Measurements from ENCODE around the gene DDX41.
"Not testable (repeated sequence)": the region's sequence is repeated elsewhere in the genome, so short reads cannot be mapped to it uniquely, and the experiment has no call there.

Gene DDX41

GRCh38 chr5:177537389-177538361 is 20.9 kb upstream of the DDX41 start:
- no peak for TF ChIP-seq CTCF (IDR thresholded peaks at IDR 0.05; ENCODE audit: insufficient read depth, missing control alignments)
- FAIRE-seq (no peak), DNase-seq (ENCODE audit: insufficient read length, low spot score) (no peak)

GRCh38 chr5:177536386-177536785 is 19.6 kb upstream of the DDX41 start:
- DNase-seq (ENCODE audit: insufficient read length, low spot score) (no peak), FAIRE-seq (no peak)
- no peak for TF ChIP-seq CTCF (IDR thresholded peaks at IDR 0.05; ENCODE audit: insufficient read depth, missing control alignments)

GRCh38 chr5:177535125-177535524 is 18.4 kb upstream of the DDX41 start:
- no peak for DNase-seq (ENCODE audit: insufficient read length, low spot score)
- no peak for TF ChIP-seq CTCF (IDR thresholded peaks at IDR 0.05; ENCODE audit: insufficient read depth, missing control alignments)
- FAIRE-seq, result no peak

- not testable (repeated sequence) for FAIRE-seq; DNase-seq (ENCODE audit: insufficient read length, low spot score)
Measured at GRCh38 chr5:177534433-177534832, 17.7 kb upstream of the DDX41 start.

GRCh38 chr5:177531209-177531940 is 14.6 kb upstream of the DDX41 start:
- DNase-seq (ENCODE audit: insufficient read length, low spot score) (no peak), FAIRE-seq (no peak)
- no peak for TF ChIP-seq CTCF (IDR thresholded peaks at IDR 0.05; ENCODE audit: insufficient read depth, missing control alignments)

- no peak for DNase-seq (ENCODE audit: insufficient read length, low spot score)
- no peak for FAIRE-seq
- no peak for TF ChIP-seq CTCF (IDR thresholded peaks at IDR 0.05; ENCODE audit: insufficient read depth, missing control alignments)
Measured at GRCh38 chr5:177530638-177531037, 13.9 kb upstream of the DDX41 start.

- FAIRE-seq (no peak), DNase-seq (ENCODE audit: insufficient read length, low spot score) (no peak)
- TF ChIP-seq CTCF (IDR thresholded peaks at IDR 0.05; ENCODE audit: insufficient read depth, missing control alignments), result no peak
Measured at GRCh38 chr5:177529247-177530203, 12.8 kb upstream of the DDX41 start.
